HFF-Myc (cell line): Measurements from ENCODE around the gene PPARGC1A.

ENCODE experiments used
- DNase-seq: peaks from one replicate; pipeline ENCODE4 v3.0.0-alpha.2; 2011; ENCODE audit warnings: low read depth; ENCODE audit errors: extremely low read depth
- H3K4me3 ChIP-seq: replicated peaks from 2 replicates; pipeline ENCODE4 v1.5.1; 2011; ENCODE audit warnings: low read depth, mild to moderate bottlenecking, control low read depth, low read length
- CTCF ChIP-seq: IDR thresholded peaks from 2 replicates; pipeline ENCODE4 v1.5.1; 2012; ENCODE audit warnings: mild to moderate bottlenecking, low read depth, low read length, control low read depth; ENCODE audit errors: missing control alignments

Gene PPARGC1A

GRCh38 chr4:23915459-23916132 lies 25.7 kb upstream of the PPARGC1A start:
- no peak overlapping the region for H3K4me3 ChIP-seq
- no peak for TF ChIP-seq CTCF
- DNase-seq, result no peak

DNA sequence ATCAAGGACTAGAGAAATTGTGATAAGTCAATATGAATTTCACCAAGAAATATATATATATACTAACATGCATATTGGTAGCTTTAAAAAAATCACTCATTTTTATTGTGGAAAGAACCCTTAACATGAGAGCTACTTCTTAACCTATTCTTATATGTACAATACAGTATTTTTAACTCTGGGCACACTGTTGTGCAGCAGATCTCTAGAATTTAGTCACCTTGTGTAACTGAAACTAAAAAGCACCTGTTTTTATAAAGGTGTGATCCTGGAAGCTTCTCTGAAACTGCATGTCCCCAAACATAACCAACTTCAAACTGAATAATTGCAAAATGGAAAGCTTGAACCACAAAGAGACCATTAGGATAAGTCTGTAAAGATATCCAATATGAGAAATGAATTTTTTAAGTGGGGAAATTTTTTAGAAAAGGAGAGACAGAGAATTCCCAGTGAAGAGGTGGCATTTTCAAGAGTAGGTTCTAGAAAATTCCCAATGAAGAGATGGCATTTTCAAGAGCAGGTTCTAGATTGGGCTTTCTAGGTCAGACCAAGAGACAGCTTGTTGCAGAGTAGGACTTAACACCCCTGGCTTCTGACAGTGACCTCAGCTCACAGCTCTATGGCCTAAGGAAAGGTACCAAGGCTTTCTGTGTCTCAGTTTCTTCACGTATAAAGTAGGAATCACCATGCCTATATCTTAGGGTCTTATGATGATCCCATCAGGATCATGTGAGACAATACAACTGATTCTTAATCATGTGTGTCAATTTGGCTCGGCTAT lies 22.0 kb upstream of the PPARGC1A start:
- no peak for DNase-seq
- H3K4me3 ChIP-seq, result no peak overlapping the region
- TF ChIP-seq CTCF, result no peak

DNA sequence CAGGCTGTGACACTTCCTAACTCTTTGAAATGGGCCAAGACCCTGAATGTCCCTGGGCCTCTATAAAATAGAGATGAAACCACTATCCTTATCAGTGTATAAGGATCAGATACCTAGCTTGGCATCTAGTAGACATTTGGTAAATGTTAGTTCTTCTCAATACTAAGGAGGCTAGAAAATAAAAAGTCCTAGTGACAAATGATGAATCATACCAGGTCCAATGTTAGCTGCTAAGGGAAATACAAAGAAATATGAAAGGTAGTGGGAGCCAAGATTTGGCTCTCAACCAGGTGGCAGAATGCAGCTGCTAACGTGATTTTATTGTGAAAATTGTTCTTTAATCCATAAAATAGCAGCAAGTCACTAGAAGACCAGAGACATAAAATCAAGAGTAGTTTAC lies 19.8 kb upstream of the PPARGC1A start:
- TF ChIP-seq CTCF, result no peak
- no peak for DNase-seq

GRCh38 chr4:23906839-23907238 lies 17.0 kb upstream of the PPARGC1A start:
- no peak overlapping the region for H3K4me3 ChIP-seq
- no peak for TF ChIP-seq CTCF
- no peak for DNase-seq

More for the DNA sequence above, 19.8 kb upstream of the PPARGC1A start:
- H3K4me3 ChIP-seq, result no peak overlapping the region

DNA sequence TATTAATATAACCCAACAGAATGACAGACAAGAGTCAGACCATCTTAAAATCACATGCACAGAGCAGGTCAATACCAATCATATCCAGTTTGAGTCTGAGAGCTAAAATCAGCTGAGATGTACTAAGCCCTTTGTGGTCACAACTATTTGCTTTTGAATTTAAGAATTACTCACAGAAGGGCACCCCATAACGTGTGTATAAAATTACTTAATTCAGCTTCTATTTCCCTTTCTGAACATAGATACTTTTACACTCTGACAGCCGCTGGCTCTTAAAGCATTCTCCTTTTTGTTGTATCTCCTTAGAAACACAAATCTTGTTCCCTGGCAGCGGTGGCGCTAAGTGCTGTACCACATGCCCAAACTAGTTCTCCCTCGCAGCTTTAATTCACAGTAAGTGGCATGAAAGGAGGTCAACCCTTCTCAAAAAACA lies 14.8 kb upstream of the PPARGC1A start:
- no peak overlapping the region for H3K4me3 ChIP-seq
- DNase-seq, result no peak
- no peak for TF ChIP-seq CTCF

GRCh38 chr4:23903859-23904438 lies 14.1 kb upstream of the PPARGC1A start:
- no peak overlapping the region for H3K4me3 ChIP-seq
- TF ChIP-seq CTCF, result no peak
- no peak for DNase-seq
